IMR-90 (cell line): ENCODE data around the gene ANGPTL4. TPM values are rescaled to one million over a fixed set of nuclear protein-coding genes. Genes with fewer than 3 reads are reported as not detected.
"Not testable (repeated sequence)": the region's sequence is repeated elsewhere in the genome, so short reads cannot be mapped to it uniquely, and the experiment has no call there.

Experiments
- ATAC-seq: fragments of 200-7000 bp; cut with Tn5 transposase; 2 replicates; pipeline ENCODE4 v1.9.1; 2020; ENCODE audit warnings: low read depth, mild to moderate bottlenecking, moderate library complexity
- BruUV-seq: library from RNA; stranded (reverse); fragments of 400-500 nt; replicated peaks from 2 replicates; lab custom pipeline; 2021; lab: Mats Ljungman, UMichigan
- CTCF ChIA-PET: fragments of 300-600 bp; formaldehyde crosslinking; extraction: SDS; loops from one replicate; lab custom pipeline; 2021; ENCODE audit warnings: antibody characterized with exemption; lab: Yijun Ruan, JAX
- POLR2A ChIA-PET: fragments of 300-600 bp; sonication (Branson Sonifier 250); formaldehyde crosslinking; loops from one replicate; lab custom pipeline; 2022; ENCODE audit warnings: antibody characterized with exemption; ENCODE audit not compliant: unreplicated experiment; lab: Charles Lee
- DNase-seq: peaks from one replicate; pipeline ENCODE4 v3.0.0; 2013
- H2AFZ ChIP-seq: replicated peaks from 2 replicates; pipeline ENCODE3; 2013; ENCODE audit warnings: low read length, mild to moderate bottlenecking; ENCODE audit not compliant: poor library complexity
- H2AK5ac ChIP-seq: 2 replicates; pipeline ENCODE4 v1.6.1; 2013; ENCODE audit warnings: low read depth, low read length, inconsistent platforms
- H2AK9ac ChIP-seq: replicated peaks from 2 replicates; pipeline ENCODE3; 2013; ENCODE audit warnings: mild to moderate bottlenecking, low read depth, low read length, moderate library complexity; ENCODE audit not compliant: poor library complexity
- H2BK120ac ChIP-seq: 2 replicates; pipeline ENCODE4 v1.6.1; 2013; ENCODE audit warnings: low read depth, low read length, inconsistent platforms
- H2BK15ac ChIP-seq: 3 replicates; pipeline ENCODE4 v1.6.1; 2013; ENCODE audit warnings: low read depth, low read length, inconsistent platforms
- H2BK20ac ChIP-seq: 2 replicates; pipeline ENCODE4 v1.6.1; 2013; ENCODE audit warnings: low read depth, mild to moderate bottlenecking, inconsistent platforms, low read length, moderate library complexity
- H2BK5ac ChIP-seq: 2 replicates; pipeline ENCODE4 v1.6.1; 2013; ENCODE audit warnings: mild to moderate bottlenecking, low read depth, low read length, inconsistent platforms; ENCODE audit not compliant: poor library complexity, severe bottlenecking
- H3K14ac ChIP-seq: replicated peaks from 2 replicates; pipeline ENCODE4 v1.6.1; 2013; ENCODE audit warnings: low read depth, low read length, inconsistent platforms
- H3K18ac ChIP-seq: 2 replicates; pipeline ENCODE4 v1.6.1; 2013; ENCODE audit warnings: low read depth, low read length, control low read depth
- H3K23ac ChIP-seq: 2 replicates; pipeline ENCODE4 v1.6.1; 2013; ENCODE audit warnings: low read depth, low read length, inconsistent platforms
- H3K27ac ChIP-seq: 2 replicates; pipeline ENCODE4 v1.5.1; 2013; ENCODE audit warnings: mild to moderate bottlenecking, control low read depth, low read length; ENCODE audit not compliant: insufficient read depth
- H3K27me3 ChIP-seq: 2 replicates; pipeline ENCODE4 v1.6.1; 2013; ENCODE audit warnings: low read length; ENCODE audit not compliant: control insufficient read depth, insufficient read depth
- H3K36me3 ChIP-seq: 2 replicates; pipeline ENCODE4 v1.6.1; 2013; ENCODE audit warnings: low read length, mixed read lengths; ENCODE audit not compliant: control insufficient read depth, insufficient read depth
- H3K4ac ChIP-seq: 2 replicates; pipeline ENCODE4 v1.6.1; 2013; ENCODE audit warnings: low read depth, low read length, inconsistent platforms
- H3K4me1 ChIP-seq: 2 replicates; pipeline ENCODE4 v1.6.1; 2013; ENCODE audit warnings: low read length, mixed read lengths; ENCODE audit not compliant: control insufficient read depth, insufficient read depth
- H3K4me2 ChIP-seq: 2 replicates; pipeline ENCODE4 v1.6.1; 2013; ENCODE audit warnings: low read depth, mild to moderate bottlenecking, control low read depth, low read length, moderate library complexity
- H3K4me3 ChIP-seq: 2 replicates; pipeline ENCODE4 v1.5.1; 2013; ENCODE audit warnings: low read depth, mild to moderate bottlenecking, control low read depth, low read length, moderate library complexity; ENCODE audit not compliant: insufficient read depth
- H3K56ac ChIP-seq: 2 replicates; pipeline ENCODE4 v1.6.1; 2013; ENCODE audit warnings: low read length, inconsistent platforms; ENCODE audit not compliant: insufficient read depth; ENCODE audit errors: extremely low read depth
- H3K79me1 ChIP-seq, 2 experiments: 2 replicates each; pipeline ENCODE4 v1.6.1; 2013; ENCODE audit warnings: low read length in 2 of 2, inconsistent platforms in 1 of 2, low read depth in 1 of 2
- H3K9ac ChIP-seq: 2 replicates; pipeline ENCODE4 v1.6.1; 2013; ENCODE audit warnings: low read depth, low read length, control low read depth
- H3K9me1 ChIP-seq: 2 replicates; pipeline ENCODE4 v1.6.1; 2013; ENCODE audit warnings: low read length, inconsistent platforms; ENCODE audit not compliant: insufficient read depth
- H3K9me3 ChIP-seq: 2 replicates; pipeline ENCODE4 v1.6.1; 2013; ENCODE audit warnings: low read length; ENCODE audit not compliant: control insufficient read depth, insufficient read depth
- H4K20me1 ChIP-seq: 2 replicates; pipeline ENCODE4 v1.6.1; 2013; ENCODE audit warnings: low read length, inconsistent platforms; ENCODE audit not compliant: insufficient read depth
- H4K5ac ChIP-seq: 2 replicates; pipeline ENCODE4 v1.6.1; 2013; ENCODE audit warnings: mild to moderate bottlenecking, low read depth, low read length, control low read depth
- H4K8ac ChIP-seq, 2 experiments: 2 replicates each; pipeline ENCODE4 v1.6.1; 2013; ENCODE audit warnings: low read depth in 2 of 2, low read length in 2 of 2, control low read depth in 1 of 2, inconsistent platforms in 1 of 2
- H4K91ac ChIP-seq: 2 replicates; pipeline ENCODE4 v1.6.1; 2013; ENCODE audit warnings: low read depth, low read length, inconsistent platforms; ENCODE audit not compliant: insufficient read depth
- WGBS, 2 experiments: methylation state at CpG; one replicate each; pipeline versions ENCODE4 v1.1.5 to v1.1.7; 2013; ENCODE audit warnings: missing lambda C conversion rate in 2 of 2; ENCODE audit not compliant: insufficient read length in 1 of 2; ENCODE audit errors: extremely low coverage in 2 of 2; 5-methylcytosine and 5-hydroxymethylcytosine counted together
- dilution Hi-C: fragments of 300-500 bp; cut with HindIII; formaldehyde crosslinking; loops from one replicate; pipeline ENCODE4 v1.14.3; 2018; ENCODE audit warnings: low sequenced_read_pairs; ENCODE audit not compliant: unreplicated experiment
- in situ Hi-C: fragments of 300-500 bp; cut with MboI; formaldehyde crosslinking; loops from 3 replicates; pipeline ENCODE4 v1.14.3; 2019; ENCODE audit warnings: low sequenced_read_pairs, inconsistent platforms, mixed read lengths
- intact Hi-C: fragments of 100-400 bp; cut with micrococcal nuclease; formaldehyde crosslinking; loops from 2 replicates; pipeline ENCODE4 v1.10.0; 2022
- polyA plus RNA-seq, 3 experiments: library from polyadenylated mRNA; depleted of rRNA; stranded (reverse); fragments of >200 nt; gene quantifications; 2 replicates each; pipeline ENCODE4 v1.2.3, GENCODE V29; 2012; ENCODE audit warnings: low replicate concordance in 1 of 3
- total RNA-seq: library from RNA; depleted of rRNA; stranded (reverse); fragments of >200 nt; gene quantifications from 2 replicates; pipeline ENCODE4 v1.2.3, GENCODE V29; 2012

Gene ANGPTL4
- total and polyA plus RNA-seq, 2 of the 4 experiments (the other 2 are of a cell fraction) = 1.4 to 19.1 TPM

- H3K4me3 ChIP-seq, H4K91ac ChIP-seq, H3K27ac ChIP-seq, DNase-seq, BruUV-seq, H3K9ac ChIP-seq, H2BK5ac ChIP-seq, H3K56ac ChIP-seq, POLR2A ChIA-PET, H2AFZ ChIP-seq, intact Hi-C loops, dilution Hi-C loops, H2BK20ac ChIP-seq, H3K4me2 ChIP-seq, H3K4ac ChIP-seq, H3K14ac ChIP-seq, H2BK120ac ChIP-seq, H3K23ac ChIP-seq, H2AK5ac ChIP-seq, H2AK9ac ChIP-seq, ATAC-seq, H4K5ac ChIP-seq, H4K8ac ChIP-seq, H4K20me1 ChIP-seq, H3K18ac ChIP-seq, H2BK15ac ChIP-seq, H3K9me1 ChIP-seq, in situ Hi-C loops, H3K27me3 ChIP-seq, H3K4me1 ChIP-seq, H3K9me3 ChIP-seq: not testable (repeated sequence)
- peaks cover 5 to 12% of the 10 kb centered on the region in 2 experiments; a peak in 3 of 4 replicates for H3K79me1 ChIP-seq
- CTCF ChIA-PET = interaction anchor here (0.6 kb wide), 1 partner anchor 792 kb away, joined by 3 read pairs; no protein-coding TSS in a partner anchor
- peaks cover 29% of the 10 kb centered on the region for H3K36me3 ChIP-seq
- no CpG with 5 or more reads among the region's 11 CpGs for WGBS, 2 experiments
Measured at GRCh38 chr19:8314981-8315640, 48.8 kb upstream of the ANGPTL4 start.
